ENCODE measurements around the gene HDAC9.

HDAC9 gene

DNA sequence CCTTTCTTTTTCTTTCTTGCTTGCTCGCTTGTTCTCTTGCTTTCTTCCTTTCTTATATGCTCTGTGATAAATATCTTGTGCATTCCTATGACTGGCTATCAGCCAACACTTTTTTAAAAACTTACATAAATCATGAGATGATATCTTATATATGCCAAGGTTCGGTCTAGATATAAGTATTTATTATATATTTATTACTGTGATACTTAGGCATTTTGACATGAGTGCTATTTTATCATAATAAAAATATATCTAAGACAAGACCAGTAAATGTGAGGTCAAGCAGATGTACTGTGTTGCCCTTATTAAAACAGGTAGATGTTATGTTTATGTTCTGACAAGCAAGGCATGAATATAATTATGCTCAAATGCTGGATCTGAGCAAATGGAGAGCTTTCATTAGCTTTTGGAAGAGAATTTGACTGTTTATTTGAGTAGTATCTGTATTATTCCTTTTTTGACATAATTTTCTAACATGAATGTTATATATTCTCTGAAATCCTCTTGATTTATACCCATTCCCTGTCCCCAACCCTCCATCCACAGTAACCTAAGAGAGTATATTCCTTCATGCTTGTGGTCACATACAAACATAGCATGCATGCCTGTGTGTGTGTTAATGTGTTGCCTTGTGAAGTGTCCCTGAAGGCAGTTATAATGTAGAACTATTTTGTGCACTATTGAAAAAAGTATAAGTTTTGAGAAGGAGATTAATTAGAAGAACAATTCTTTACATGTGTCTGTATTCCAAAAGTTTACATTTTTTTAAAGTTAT lies 158.0 kb downstream of the HDAC9 start:
- no peak for DNase-seq (ENCODE audit: low read depth in 2 of 2, low spot score in 1 of 2)

DNA sequence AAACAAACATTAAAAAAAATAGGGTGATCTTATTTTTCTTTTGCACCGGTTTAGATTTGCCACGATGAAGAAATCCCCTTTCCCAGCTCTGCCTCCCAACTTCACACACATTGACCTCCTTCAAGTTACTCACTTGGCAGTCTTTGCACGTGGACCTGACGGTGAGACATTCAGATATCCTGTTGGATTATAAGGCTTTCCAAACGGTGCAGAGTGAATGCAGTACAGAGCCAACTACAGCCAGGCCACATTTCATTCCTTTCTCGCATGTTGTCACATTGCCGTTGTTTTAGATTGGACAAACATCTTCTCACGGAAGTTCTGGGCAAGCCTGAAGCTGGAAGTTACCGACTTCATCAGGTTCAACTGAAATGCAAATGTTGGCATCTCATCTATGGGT lies 159.2 kb downstream of the HDAC9 start:
- DNase-seq (ENCODE audit: low read depth in 2 of 2, low spot score in 1 of 2): no peak

DNA sequence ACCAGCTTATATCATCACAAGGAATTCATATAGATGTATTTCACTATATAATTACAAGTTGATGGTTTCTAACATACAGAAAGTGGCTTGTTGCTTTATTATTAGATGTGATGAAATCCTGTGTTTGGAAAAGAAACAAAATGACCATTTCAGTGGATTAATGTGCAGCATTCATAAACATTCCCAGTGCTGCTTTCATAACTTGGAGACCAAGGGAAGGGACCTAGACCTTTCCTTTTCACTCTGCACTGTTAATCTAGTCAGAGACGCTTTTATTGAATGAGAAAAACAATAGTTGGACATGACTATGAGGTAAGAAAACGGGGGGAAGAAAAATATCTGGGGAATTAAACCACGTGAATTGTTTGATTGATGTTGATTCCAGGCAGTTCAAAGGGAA lies 160.0 kb downstream of the HDAC9 start:
- DNase-seq (ENCODE audit: low read depth in 2 of 2, low spot score in 1 of 2): no peak

DNA sequence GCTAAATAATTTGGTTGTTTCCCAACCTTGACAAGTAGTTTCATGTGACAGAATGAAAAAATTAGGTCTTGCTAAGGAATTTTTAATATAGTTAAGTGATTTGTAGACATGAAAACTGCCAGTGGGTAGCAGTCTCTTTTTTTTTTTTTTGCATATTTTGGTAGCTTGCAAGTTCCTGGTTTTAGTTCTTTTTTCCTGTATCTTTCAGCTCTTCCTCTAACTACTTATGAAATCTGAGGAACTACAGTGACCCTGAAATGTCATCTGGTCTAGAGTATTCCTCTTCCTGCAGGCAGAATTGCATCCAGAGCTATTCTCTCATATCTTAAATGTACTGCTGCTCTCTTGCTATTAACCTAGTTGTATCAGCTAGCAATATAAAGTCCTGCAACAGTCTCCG lies 160.4 kb downstream of the HDAC9 start:
- DNase-seq (ENCODE audit: low read depth in 2 of 2, low spot score in 1 of 2): no peak

DNA sequence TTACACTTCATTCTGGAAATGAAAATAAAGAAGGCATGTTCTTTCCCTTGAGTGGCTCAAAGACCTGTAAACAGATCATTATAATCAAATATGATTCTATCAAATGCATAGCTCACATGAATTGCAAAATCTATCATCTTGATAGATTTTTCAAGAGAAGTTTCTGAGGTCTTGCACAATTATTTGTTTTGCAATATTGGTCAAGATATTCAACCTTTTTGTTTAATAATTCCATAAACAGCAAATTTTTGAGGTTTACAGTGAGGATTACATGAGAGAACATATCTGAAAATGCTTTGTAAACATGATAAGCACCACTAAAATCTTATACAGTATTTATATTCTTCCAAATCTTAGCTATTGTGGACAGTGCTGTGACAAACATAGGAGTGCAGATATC lies 160.8 kb downstream of the HDAC9 start:
- DNase-seq (ENCODE audit: low read depth in 2 of 2, low spot score in 1 of 2): no peak

DNA sequence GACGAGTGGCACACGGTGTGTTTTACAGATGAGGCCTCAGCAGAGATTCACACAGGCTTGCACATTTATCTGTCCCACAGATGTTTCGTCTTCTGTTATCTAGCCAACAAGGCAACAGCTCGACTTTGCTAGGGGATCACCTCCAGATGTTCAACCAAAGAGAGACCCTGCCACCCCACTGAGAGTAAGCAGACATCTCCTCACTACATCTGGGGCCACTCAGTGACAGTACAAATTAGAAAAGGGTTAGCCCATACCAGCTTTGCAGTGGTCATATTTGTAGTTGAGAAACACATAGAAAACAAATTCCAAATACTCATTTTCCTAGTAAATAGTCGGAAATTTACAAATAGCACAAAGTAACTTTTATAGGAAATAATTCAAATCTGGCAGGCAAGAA lies 164.2 kb downstream of the HDAC9 start:
- no peak for DNase-seq (ENCODE audit: low read depth in 2 of 2, low spot score in 1 of 2)

DNA sequence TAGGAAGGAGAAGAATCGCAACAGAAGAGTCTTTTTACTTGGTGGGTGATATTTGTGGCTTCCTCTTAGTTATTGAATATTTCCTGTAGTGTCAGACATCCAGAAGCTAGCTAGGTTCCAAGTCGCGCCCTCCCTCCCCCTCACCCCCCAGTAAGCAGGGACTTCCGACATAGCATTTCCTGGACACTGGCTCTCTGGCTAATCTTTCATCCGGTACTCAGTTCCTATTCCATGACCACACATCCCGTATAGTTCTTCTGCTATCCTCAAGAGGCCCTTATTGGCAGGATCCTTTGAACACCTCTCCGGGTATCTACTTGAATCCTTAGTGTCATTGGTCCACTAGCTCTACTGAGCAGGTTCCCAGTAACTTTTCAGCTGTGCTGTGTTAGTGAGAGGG lies 167.8 kb downstream of the HDAC9 start:
- no peak for DNase-seq (ENCODE audit: low read depth in 2 of 2, low spot score in 1 of 2)

DNA sequence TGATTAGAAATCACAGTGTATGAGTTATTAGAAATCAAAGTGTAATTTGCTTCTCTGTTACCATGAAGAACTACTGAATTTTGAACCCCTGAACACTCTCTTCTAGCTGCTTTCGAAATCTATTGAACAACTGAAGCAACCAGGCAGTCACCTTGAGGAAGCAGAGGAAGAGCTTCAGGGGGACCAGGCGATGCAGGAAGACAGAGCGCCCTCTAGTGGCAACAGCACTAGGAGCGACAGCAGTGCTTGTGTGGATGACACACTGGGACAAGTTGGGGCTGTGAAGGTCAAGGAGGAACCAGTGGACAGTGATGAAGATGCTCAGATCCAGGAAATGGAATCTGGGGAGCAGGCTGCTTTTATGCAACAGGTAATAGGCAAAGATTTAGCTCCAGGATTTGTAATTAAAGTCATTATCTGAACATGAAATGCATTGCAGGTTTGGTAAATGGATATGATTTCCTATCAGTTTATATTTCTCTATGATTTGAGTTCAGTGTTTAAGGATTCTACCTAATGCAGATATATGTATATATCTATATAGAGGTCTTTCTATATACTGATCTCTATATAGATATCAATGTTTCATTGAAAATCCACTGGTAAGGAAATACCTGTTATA lies 170.7 kb downstream of the HDAC9 start:
- DNase-seq (ENCODE audit: low read depth in 2 of 2, low spot score in 1 of 2): peak; percentile 19 to 22

DNA sequence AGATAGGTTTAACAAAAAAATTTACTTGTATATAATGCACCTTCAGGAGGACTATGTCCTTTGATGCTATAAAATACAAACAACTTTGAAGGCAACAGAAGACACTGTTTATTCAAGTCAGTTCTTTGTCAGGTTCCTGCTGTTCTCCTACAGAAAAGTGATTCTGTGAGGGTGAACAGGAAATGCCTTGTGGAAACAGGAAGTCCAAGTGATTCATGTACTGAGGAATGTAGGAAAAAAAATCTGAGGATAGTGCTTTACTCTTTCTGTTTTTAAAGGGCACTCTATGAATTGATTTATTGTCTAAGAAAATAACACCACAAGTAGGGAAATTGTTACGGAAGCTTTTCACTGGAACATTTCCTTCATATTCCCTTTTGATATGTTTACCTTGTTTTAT lies 171.9 kb downstream of the HDAC9 start:
- DNase-seq (ENCODE audit: low read depth in 2 of 2, low spot score in 1 of 2): no peak

DNA sequence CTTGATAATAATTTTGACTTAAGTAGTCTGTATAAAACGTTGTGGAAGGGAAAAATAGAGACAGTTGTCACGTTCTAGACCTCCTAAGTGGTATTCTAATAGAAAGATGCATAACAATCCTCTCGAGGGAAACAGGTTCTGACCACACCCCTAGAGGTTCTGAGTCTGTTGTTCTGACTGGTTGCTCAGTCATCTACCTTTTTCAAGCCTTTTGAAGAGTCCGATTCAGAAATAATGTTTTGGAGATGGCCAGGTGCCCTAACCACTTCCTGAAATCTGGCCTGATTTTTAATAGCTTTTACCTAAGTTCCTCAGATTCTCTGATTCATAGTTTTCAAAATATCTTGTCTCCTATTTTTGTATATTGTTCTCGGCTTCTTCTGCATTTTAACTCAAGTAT lies 175.6 kb downstream of the HDAC9 start:
- no peak for DNase-seq (ENCODE audit: low read depth in 2 of 2, low spot score in 1 of 2)

DNA sequence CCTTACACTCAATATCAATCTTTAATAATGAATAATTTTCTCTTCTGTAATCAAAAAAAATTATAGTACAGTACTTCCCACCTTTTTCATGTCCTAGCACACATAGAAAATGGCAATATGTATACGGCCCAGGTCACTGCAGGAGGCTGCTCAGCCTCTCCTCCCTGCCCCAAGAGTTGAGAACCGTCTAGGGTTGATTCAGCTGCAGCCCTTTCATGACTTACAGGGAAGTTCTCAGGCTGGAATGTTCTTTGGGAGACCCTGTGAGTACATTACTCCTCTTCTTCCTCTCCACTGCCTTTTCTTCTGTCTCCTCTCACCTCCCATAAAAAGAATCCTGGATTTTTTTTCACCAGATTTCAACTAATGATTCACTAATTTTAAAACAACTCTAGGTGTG lies 180.0 kb downstream of the HDAC9 start:
- DNase-seq (ENCODE audit: low read depth in 2 of 2, low spot score in 1 of 2): no peak

DNA sequence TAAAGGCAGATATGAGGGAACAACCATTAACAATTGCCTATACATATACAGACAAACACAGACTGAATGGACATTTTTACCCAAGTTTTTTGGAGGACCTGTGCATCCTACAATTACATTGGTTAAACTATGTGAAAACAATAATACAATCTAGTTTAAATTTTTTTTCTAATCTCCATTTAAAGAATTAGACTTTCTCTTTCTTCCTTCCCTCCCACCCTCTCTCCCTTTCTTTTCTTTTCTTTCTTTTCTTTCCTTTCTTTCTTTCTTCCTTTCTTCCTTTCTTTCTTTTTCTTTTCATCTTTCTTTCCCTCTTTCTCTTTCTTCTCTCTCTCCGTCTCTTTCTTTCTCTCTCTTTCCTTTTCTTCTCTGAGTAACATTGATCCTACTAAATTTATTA lies 183.7 kb downstream of the HDAC9 start:
- DNase-seq (ENCODE audit: low read depth in 2 of 2, low spot score in 1 of 2): no peak

DNA sequence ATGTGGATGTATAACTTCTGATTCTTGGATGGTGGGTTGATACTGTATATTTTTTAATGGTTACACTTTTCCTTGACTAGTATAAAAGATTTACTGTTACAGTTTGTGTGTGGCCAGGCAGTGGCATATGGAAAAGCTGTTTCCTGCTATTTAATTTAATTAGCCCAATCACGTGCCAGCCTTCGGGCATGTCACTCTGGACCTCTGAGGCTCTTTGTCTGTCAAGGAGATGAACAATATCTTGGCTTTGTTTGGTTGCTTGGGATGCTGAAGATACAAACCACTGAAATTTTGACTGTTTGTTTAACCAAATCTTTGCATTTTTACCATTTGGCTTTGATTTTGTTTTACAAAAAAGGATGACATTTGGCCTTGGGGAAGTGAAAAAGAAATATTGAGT lies 185.0 kb downstream of the HDAC9 start:
- DNase-seq (ENCODE audit: low read depth in 2 of 2, low spot score in 1 of 2): no peak

DNA sequence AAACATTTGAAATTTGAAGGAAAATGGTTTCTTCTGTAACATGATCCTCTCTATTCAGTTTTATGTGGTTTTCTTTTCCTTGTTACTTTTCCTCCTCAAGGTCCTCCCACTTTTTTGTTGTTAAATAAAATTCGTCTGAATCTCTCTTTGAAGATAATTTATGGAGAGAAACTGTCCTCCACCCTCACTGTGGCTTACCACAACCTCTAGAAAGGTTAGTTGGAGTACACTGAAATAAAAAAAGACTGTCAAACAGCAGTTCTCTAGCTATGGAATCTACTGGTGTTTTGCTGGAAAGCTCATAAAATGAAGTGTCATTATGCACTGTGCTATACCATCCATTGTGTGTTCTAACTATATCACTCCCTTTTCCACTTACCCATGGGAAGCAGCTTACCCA lies 189.4 kb downstream of the HDAC9 start:
- DNase-seq (ENCODE audit: low read depth in 2 of 2, low spot score in 1 of 2): no peak

DNA sequence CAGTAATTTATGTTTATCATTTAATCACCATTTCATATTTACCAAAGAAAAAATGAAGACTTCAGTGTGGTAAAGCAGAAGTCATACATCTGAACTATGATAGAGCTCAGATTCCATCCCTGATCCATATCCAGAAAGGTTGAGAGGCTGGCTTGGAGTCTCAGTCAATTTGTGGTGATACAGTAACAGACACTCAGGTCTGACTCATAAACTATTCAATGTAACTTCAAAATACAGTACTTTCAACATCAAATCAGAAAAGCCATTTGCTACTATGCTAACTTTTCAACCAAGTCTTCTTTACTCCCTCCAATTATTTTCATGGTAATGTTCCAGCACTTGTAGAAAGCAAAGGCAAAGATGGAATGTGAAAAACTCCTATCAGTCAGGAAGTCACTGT lies 190.4 kb downstream of the HDAC9 start:
- DNase-seq (ENCODE audit: low read depth in 2 of 2, low spot score in 1 of 2): no peak

DNA sequence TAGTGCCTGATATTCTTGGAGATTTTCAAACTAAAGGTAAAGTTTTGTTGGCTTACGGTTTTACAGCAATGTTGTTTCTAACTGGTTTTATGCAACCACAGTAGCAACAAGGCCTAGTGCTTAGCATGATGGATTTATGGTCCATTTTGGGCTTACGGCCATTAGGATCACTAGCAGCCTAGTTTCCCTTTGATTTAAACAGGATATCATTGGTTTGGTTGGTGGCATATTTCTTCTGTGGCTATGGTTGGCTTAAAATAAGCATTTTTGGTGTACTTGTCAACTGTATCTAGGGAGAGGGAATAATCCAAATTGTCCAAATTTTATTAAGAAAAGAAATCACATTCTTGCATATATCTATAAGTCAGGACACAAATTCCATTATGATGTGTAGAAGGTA lies 194.0 kb downstream of the HDAC9 start:
- DNase-seq (ENCODE audit: low read depth in 2 of 2, low spot score in 1 of 2): no peak

DNA sequence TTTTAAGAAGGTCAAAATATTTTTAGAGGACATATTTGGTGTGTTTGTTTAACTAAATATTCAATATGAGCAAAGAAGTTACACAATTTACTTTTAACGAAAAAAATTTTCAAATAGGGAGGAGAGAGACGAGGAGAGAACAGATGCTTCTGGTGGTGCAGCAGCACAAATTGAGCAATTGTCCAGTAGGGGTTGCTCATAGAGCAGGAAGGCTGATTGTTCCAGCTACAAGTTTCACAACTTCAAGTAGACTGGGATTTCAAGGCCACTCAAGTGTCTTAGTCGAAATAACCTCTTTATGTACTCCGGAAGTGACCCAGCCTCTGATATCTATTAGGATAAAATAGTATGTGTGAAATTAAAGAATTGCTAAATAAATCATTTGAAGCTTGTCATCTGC lies 197.9 kb downstream of the HDAC9 start:
- no peak for DNase-seq (ENCODE audit: low read depth in 2 of 2, low spot score in 1 of 2)

DNA sequence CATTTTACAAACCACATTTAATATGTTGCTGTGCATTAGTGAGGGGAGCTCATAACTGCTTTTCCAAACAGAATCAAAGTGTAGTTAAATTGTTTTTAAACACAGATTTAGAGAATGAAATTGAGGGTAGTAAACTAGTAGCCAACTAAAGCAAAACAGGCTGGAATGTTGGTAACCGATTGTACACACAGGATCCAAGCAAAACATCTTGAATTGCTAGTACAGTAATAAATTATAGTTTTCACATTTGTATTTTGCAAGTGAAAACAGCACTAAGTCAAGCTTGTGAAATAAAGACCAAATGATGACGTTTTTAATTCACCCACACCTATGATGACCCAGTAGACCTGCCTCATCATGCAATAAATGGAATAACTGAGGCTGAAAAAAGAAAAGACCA lies 198.3 kb downstream of the HDAC9 start:
- DNase-seq (ENCODE audit: low read depth in 2 of 2, low spot score in 1 of 2): no peak

DNA sequence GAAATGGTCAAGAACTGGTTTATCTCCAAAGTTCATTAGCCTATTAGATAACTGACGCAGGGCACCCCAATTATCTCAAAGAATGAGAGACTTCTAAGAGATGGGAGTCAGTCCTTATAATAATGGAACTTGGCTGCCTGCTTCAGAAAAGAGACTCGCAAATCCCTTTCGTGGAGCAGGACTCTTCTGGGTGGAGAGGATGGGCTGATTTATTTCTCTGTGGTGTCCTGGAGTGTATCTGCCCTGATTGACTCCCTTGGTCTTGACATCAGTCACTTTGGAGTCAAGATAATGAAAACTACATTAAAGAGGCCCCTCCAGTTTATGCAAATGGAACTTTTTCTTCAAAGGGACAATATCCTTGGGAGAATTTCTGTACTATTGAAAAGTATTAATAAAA lies 198.9 kb downstream of the HDAC9 start:
- no peak for DNase-seq (ENCODE audit: low read depth in 2 of 2, low spot score in 1 of 2)

DNA sequence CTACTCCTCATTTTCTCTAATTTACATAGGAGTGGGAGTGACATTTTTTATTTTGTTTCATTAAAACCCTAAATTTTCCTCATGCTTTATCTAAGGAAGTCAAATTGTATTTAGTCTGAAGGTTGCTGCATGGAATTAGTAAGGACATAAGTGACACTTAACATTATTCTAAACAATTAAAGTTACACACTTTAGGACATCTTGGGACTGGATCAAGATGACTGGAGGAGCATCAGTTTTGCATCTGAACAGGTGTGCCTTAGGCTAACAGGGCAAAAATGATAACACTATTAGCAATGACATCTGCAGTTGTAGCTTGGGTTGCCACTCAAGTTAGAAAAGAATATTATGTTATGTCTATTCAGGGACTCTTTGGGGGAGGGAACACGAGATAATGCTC lies 199.4 kb downstream of the HDAC9 start:
- no peak for DNase-seq (ENCODE audit: low read depth in 2 of 2, low spot score in 1 of 2)

DNA sequence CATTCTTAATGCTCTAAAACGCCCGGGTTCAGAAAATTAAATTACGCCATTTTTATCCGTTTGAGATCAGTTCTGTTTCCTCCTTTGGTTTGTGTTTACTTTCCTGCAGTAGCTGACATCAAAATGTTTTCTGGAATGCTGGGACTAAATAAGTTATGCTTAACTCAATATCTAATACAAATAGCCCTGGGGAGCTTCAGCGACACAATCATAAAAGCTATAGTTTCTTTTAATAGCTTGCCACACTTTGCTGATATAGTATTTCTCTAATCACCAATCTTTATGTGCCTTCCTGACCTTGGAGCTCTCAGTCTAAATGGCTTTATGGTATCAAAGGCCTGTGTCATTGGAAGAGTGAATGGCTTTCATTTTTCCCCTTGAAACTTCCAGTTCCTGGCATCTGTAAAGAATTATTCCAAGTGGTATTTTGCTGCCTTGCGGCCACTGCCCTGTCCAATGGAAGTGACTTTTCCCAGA lies 202.7 kb downstream of the HDAC9 start:
- DNase-seq (ENCODE audit: low read depth in 2 of 2, low spot score in 1 of 2): no peak

DNA sequence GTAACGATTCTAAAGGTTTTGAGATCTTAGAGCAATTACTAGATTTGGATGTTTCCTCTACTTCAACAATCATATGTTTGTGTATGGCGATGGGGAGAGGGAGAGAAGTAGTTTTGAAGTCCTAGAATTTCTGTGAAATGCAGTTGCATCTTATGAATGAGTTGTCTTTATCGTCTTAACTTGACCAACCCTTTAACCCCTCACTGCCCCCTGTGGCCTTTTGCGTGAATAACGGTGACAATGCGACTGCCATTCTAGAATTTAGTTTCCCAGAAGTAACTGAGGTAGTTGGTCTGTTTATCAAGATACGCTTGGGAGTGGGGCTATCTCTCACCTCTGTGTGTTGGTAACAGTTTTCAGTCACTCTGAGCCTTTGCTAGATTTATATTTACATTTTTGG lies 204.6 kb downstream of the HDAC9 start:
- no peak for DNase-seq (ENCODE audit: low read depth in 2 of 2, low spot score in 1 of 2)

Measured in stimulated activated CD8-positive, alpha-beta memory T cell treated with anti-CD3 and anti-CD28 coated beads, Interleukin-4, amount 100 ng/mL, for 1 hour (primary cell).